HepG2 (cell line): ENCODE measurements around the gene ZG16. TPM values are rescaled to one million over a fixed set of nuclear protein-coding genes. Genes with fewer than 3 reads are reported as not detected.

Source experiments
- ATAC-seq: fragments of 200-7000 bp; cut with Tn5 transposase; 3 replicates; pipeline ENCODE4 v1.9.1; 2020; ENCODE audit warnings: mild to moderate bottlenecking, moderate library complexity
- BruUV-seq: library from RNA; stranded (reverse); fragments of 400-500 nt; replicated peaks from 2 replicates; lab custom pipeline; 2021; lab: Mats Ljungman, UMichigan
- CTCF ChIA-PET: fragments of 300-600 bp; formaldehyde crosslinking; extraction: SDS; loops from one replicate; lab custom pipeline; 2021; ENCODE audit warnings: low total read pairs, inconsistent platforms, low intra/inter-chr PET ratio; lab: Yijun Ruan, JAX
- POLR2A ChIA-PET: fragments of 350-600 bp; sonication (Branson Sonifier 250); formaldehyde crosslinking; loops from one replicate; lab custom pipeline; 2020; ENCODE audit warnings: antibody characterized with exemption, inconsistent platforms; lab: Yijun Ruan, JAX
- DNase-seq: peaks from one replicate; pipeline ENCODE4 v3.0.0-alpha.2; 2015; ENCODE audit warnings: low spot score
- FAIRE-seq: peaks from 3 replicates; lab custom pipeline; 2011; peaks lifted over from hg19 to GRCh38; lab: Jason Lieb, UNC
- H2AFZ ChIP-seq: one replicate; pipeline ENCODE4 v1.6.1; 2011; ENCODE audit warnings: low read length, inconsistent platforms
- H3K27ac ChIP-seq: fragments of 300-600 bp; 3 replicates; pipeline ENCODE4 v1.8.0; 2011; ENCODE audit warnings: mixed run types, mild to moderate bottlenecking, mixed read lengths, low read length, inconsistent platforms; ENCODE audit not compliant: insufficient read depth; ENCODE audit errors: extremely low read length
- H3K27me3 ChIP-seq, 2 experiments: fragments of 200-600 bp in 1 of 2; 2 replicates in 1 of 2; 3 replicates in 1 of 2; pipeline versions ENCODE4 v1.6.0 to v1.8.0; 2011; ENCODE audit warnings: low read length in 2 of 2, mild to moderate bottlenecking in 2 of 2, moderate library complexity in 2 of 2, inconsistent platforms in 1 of 2; ENCODE audit not compliant: insufficient read depth in 2 of 2, control insufficient read depth in 1 of 2
- H3K36me3 ChIP-seq, 2 experiments: fragments of 200-600 bp in 1 of 2; replicated peaks in 1 of 2; 2 replicates in 1 of 2; 3 replicates in 1 of 2; pipeline versions ENCODE4 v1.5.1 to v1.8.0; 2011; ENCODE audit warnings: low read length in 2 of 2, inconsistent platforms in 1 of 2; ENCODE audit not compliant: insufficient read depth in 2 of 2, control insufficient read depth in 1 of 2
- H3K4me1 ChIP-seq: 2 replicates; pipeline ENCODE4 v1.5.1; 2012; ENCODE audit warnings: low read length, inconsistent platforms; ENCODE audit not compliant: insufficient read depth
- H3K4me2 ChIP-seq: 2 replicates; pipeline ENCODE4 v1.6.0; 2011; ENCODE audit warnings: low read depth, low read length, inconsistent platforms
- H3K4me3 ChIP-seq, 3 experiments: fragments of 200-600 bp in 1 of 3; sonication (generic), shearing (Covaris generic) in 1 of 3; replicated peaks in 1 of 3; 2 replicates each; pipeline ENCODE4 v1.5.1; 2011 to 2016; ENCODE audit warnings: low read length in 3 of 3, inconsistent platforms in 2 of 3, low read depth in 2 of 3, mild to moderate bottlenecking in 2 of 3, control low read depth in 1 of 3, mixed read lengths in 1 of 3; ENCODE audit not compliant: insufficient read depth in 1 of 3
- H3K79me2 ChIP-seq: one replicate; pipeline ENCODE4 v1.6.1; 2011; ENCODE audit warnings: low read length, inconsistent platforms; ENCODE audit not compliant: insufficient read depth
- H3K9ac ChIP-seq: 2 replicates; pipeline ENCODE4 v1.6.0; 2011; ENCODE audit warnings: mild to moderate bottlenecking, low read depth, low read length, inconsistent platforms; ENCODE audit not compliant: insufficient read depth
- H3K9me3 ChIP-seq: 2 replicates; pipeline ENCODE4 v1.5.1; 2012; ENCODE audit warnings: mild to moderate bottlenecking, low read length
- H4K20me1 ChIP-seq: 2 replicates; pipeline ENCODE4 v1.6.0; 2011; ENCODE audit warnings: inconsistent platforms, mild to moderate bottlenecking, low read length, moderate library complexity; ENCODE audit not compliant: insufficient read depth
- POLR2AphosphoS5 ChIP-seq: IDR thresholded peaks from 2 replicates; pipeline ENCODE4 v1.6.1; 2012; ENCODE audit warnings: low read depth, low read length
- RBM22 ChIP-seq: fragments of 200-400 bp; formaldehyde crosslinking; optimal IDR thresholded peaks from 2 replicates; pipeline ENCODE3; 2017; ENCODE audit warnings: mild to moderate bottlenecking, low read length, moderate library complexity
- YEATS4 ChIP-seq: sonication (generic); formaldehyde crosslinking; IDR thresholded peaks from 2 replicates; pipeline ENCODE4 v1.4.0; 2020; ENCODE audit warnings: missing genetic modification reagents, borderline replicate concordance
- ZNF138 ChIP-seq: sonication (generic); formaldehyde crosslinking; IDR thresholded peaks from 2 replicates; pipeline ENCODE4 v1.5.0; 2020; ENCODE audit warnings: mild to moderate bottlenecking, low read depth, missing genetic modification reagents
- WGBS: methylation state at CpG from one replicate; pipeline ENCODE4 v1.1.6; 2017; ENCODE audit warnings: low lambda C conversion rate; 5-methylcytosine and 5-hydroxymethylcytosine counted together
- in situ Hi-C: cut with HindIII; loops from 2 replicates; pipeline ENCODE4 v1.10.0; 2017; ENCODE audit warnings: low pct_unique_long_range_greater_than_20kb; ENCODE audit not compliant: extremely low pct_ligation_motif_present
- intact Hi-C: fragments of 100-400 bp; cut with micrococcal nuclease; formaldehyde crosslinking; loops from one replicate; pipeline ENCODE4 v1.10.0; 2022; ENCODE audit not compliant: unreplicated experiment
- polyA plus RNA-seq, 8 experiments: library from polyadenylated mRNA; depleted of rRNA in 3 of 8; stranded (reverse) in 7 of 8; unstranded in 1 of 8; fragments of >200 nt; fragmentation: Illumina TruSeq in 4 of 8; extraction: Trizol in 4 of 8; gene quantifications; 2 replicates each; pipeline versions ENCODE4 v1.2.1 to v1.2.3, GENCODE V29; 2011 to 2016; ENCODE audit warnings: low read depth in 4 of 8, missing spikeins in 1 of 8, mixed read lengths in 1 of 8; ENCODE audit not compliant: insufficient read depth in 1 of 8
- total RNA-seq, 5 experiments: library from RNA; depleted of rRNA; stranded (reverse); fragments of >200 nt; fragmentation: Illumina TruSeq; extraction: Trizol; gene quantifications; 2 replicates each; pipeline ENCODE4 v1.2.3, GENCODE V29; 2016; ENCODE audit warnings: low read depth in 1 of 5
- TF ChIP-seq, protein P1 (sequence below): sonication (generic); formaldehyde crosslinking; IDR thresholded peaks from 2 replicates; pipeline ENCODE4 v1.9.0; 2021; ENCODE audit warnings: missing genetic modification reagents, borderline replicate concordance
- TF ChIP-seq, protein P2 (sequence below): sonication (generic); formaldehyde crosslinking; IDR thresholded peaks from 2 replicates; pipeline ENCODE4 v1.5.0; 2020; ENCODE audit warnings: missing genetic modification reagents

The ZG16 gene
- total and polyA plus RNA-seq, 2 of the 13 experiments (the other 11 are each of a cell fraction or from before 2014, with no cell fraction given): 0.04 to 0.07 TPM

DNA sequence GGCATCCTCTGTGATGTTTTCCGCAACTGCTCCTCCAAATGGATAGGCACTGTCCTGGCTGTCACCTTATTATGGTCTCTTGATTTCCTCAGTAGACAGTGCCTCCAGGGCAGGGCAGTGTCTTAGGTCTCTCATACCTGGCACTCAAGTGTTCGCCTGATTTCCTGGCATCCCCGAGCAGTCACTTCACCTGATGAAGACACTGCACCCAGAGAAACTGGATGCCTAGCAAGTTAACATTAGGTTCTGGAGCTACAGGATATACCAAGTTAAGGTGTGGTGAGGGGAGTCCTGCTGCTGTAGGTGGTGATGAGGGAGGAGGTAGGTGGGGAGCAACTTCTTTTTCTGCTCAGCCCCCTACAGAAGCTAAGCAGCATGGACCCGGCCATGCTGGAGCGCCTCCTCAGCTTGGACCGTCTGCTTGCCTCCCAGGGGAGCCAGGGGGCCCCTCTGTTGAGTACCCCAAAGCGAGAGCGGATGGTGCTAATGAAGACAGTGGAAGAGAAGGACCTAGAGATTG lies 24.4 kb downstream of the ZG16 start:
- ChIA-PET CTCF (no interaction called here), POLR2A (interaction anchor here (1.0 to 3.8 kb wide), 3 partner anchors 10 to 97 kb away, joined by 3 to 37 read pairs (median 4); partner anchors contain the start of genes KIF22, PRRT2 and SEZ6L2)
- no peak overlapping the region for H3K9ac ChIP-seq
- BruUV-seq: no TSS peak
- DNase-seq: no peak
- WGBS: 98% methylated on average over 8 of the region's 8 CpGs
- no peak for ATAC-seq
- H3K36me3 ChIP-seq: peaks cover 27 to 59% of the 10 kb centered on the region in 2 experiments
- TF ChIP-seq, protein P1, sequence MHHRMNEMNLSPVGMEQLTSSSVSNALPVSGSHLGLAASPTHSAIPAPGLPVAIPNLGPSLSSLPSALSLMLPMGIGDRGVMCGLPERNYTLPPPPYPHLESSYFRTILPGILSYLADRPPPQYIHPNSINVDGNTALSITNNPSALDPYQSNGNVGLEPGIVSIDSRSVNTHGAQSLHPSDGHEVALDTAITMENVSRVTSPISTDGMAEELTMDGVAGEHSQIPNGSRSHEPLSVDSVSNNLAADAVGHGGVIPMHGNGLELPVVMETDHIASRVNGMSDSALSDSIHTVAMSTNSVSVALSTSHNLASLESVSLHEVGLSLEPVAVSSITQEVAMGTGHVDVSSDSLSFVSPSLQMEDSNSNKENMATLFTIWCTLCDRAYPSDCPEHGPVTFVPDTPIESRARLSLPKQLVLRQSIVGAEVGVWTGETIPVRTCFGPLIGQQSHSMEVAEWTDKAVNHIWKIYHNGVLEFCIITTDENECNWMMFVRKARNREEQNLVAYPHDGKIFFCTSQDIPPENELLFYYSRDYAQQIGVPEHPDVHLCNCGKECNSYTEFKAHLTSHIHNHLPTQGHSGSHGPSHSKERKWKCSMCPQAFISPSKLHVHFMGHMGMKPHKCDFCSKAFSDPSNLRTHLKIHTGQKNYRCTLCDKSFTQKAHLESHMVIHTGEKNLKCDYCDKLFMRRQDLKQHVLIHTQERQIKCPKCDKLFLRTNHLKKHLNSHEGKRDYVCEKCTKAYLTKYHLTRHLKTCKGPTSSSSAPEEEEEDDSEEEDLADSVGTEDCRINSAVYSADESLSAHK: 0 out of 2 replicates have a peak, but pooled peaks have one; percentile 12
- TF ChIP-seq RBM22 (peak; percentile 45), YEATS4 (CRISPR knock-in tag) (no peak), POLR2AphosphoS5 (0 out of 2 replicates have a peak, but pooled peaks have one; percentile 23), ZNF138 (CRISPR knock-in tag) (0 out of 2 replicates have a peak, but pooled peaks have one; percentile 63)
- TF ChIP-seq, protein P2, sequence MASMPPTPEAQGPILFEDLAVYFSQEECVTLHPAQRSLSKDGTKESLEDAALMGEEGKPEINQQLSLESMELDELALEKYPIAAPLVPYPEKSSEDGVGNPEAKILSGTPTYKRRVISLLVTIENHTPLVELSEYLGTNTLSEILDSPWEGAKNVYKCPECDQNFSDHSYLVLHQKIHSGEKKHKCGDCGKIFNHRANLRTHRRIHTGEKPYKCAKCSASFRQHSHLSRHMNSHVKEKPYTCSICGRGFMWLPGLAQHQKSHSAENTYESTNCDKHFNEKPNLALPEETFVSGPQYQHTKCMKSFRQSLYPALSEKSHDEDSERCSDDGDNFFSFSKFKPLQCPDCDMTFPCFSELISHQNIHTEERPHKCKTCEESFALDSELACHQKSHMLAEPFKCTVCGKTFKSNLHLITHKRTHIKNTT: no peak
- intact Hi-C loops (no loop called here), in situ Hi-C loops (loop anchor here (25.0 kb wide), 1 partner anchor 860 kb away; the partner anchor contains the start of genes FBRS and PRR14)
- no peak overlapping the region for H3K4me3 ChIP-seq
- no peak overlapping the region for H3K4me2 ChIP-seq
- H3K4me1 ChIP-seq: peaks cover 19% of the 10 kb centered on the region
- H3K27me3 ChIP-seq: no peaks in the 10 kb centered on the region
- no peak for FAIRE-seq
- peaks cover 5% of the 10 kb centered on the region for H3K79me2 ChIP-seq
- H3K9me3 ChIP-seq: no peaks in the 10 kb centered on the region
- H3K27ac ChIP-seq: no peak overlapping the region
- no peaks in the 10 kb centered on the region for H4K20me1 ChIP-seq
- H2AFZ ChIP-seq: no peak overlapping the region
